IMR-90 (cell line): ENCODE data around the gene PLXNA3. TPM values are rescaled to one million over a fixed set of nuclear protein-coding genes. Genes with fewer than 3 reads are reported as not detected.

Experiments
- ATAC-seq: fragments of 200-7000 bp; cut with Tn5 transposase; 2 replicates; pipeline ENCODE4 v1.9.1; 2020; ENCODE audit warnings: low read depth, mild to moderate bottlenecking, moderate library complexity
- BruUV-seq: library from RNA; stranded (reverse); fragments of 400-500 nt; replicated peaks from 2 replicates; lab custom pipeline; 2021; lab: Mats Ljungman, UMichigan
- CTCF ChIA-PET: fragments of 300-600 bp; formaldehyde crosslinking; extraction: SDS; loops from one replicate; lab custom pipeline; 2021; ENCODE audit warnings: antibody characterized with exemption; lab: Yijun Ruan, JAX
- POLR2A ChIA-PET: fragments of 300-600 bp; sonication (Branson Sonifier 250); formaldehyde crosslinking; loops from one replicate; lab custom pipeline; 2022; ENCODE audit warnings: antibody characterized with exemption; ENCODE audit not compliant: unreplicated experiment; lab: Charles Lee
- DNase-seq: peaks from one replicate; pipeline ENCODE4 v3.0.0; 2013
- H2AFZ ChIP-seq: replicated peaks from 2 replicates; pipeline ENCODE3; 2013; ENCODE audit warnings: low read length, mild to moderate bottlenecking; ENCODE audit not compliant: poor library complexity
- H2AK5ac ChIP-seq: 2 replicates; pipeline ENCODE4 v1.6.1; 2013; ENCODE audit warnings: low read depth, low read length, inconsistent platforms
- H2AK9ac ChIP-seq: replicated peaks from 2 replicates; pipeline ENCODE3; 2013; ENCODE audit warnings: mild to moderate bottlenecking, low read depth, low read length, moderate library complexity; ENCODE audit not compliant: poor library complexity
- H2BK120ac ChIP-seq: 2 replicates; pipeline ENCODE4 v1.6.1; 2013; ENCODE audit warnings: low read depth, low read length, inconsistent platforms
- H2BK15ac ChIP-seq: 3 replicates; pipeline ENCODE4 v1.6.1; 2013; ENCODE audit warnings: low read depth, low read length, inconsistent platforms
- H2BK20ac ChIP-seq: 2 replicates; pipeline ENCODE4 v1.6.1; 2013; ENCODE audit warnings: low read depth, mild to moderate bottlenecking, inconsistent platforms, low read length, moderate library complexity
- H2BK5ac ChIP-seq: 2 replicates; pipeline ENCODE4 v1.6.1; 2013; ENCODE audit warnings: mild to moderate bottlenecking, low read depth, low read length, inconsistent platforms; ENCODE audit not compliant: poor library complexity, severe bottlenecking
- H3K14ac ChIP-seq: replicated peaks from 2 replicates; pipeline ENCODE4 v1.6.1; 2013; ENCODE audit warnings: low read depth, low read length, inconsistent platforms
- H3K18ac ChIP-seq: 2 replicates; pipeline ENCODE4 v1.6.1; 2013; ENCODE audit warnings: low read depth, low read length, control low read depth
- H3K23ac ChIP-seq: 2 replicates; pipeline ENCODE4 v1.6.1; 2013; ENCODE audit warnings: low read depth, low read length, inconsistent platforms
- H3K27ac ChIP-seq: 2 replicates; pipeline ENCODE4 v1.5.1; 2013; ENCODE audit warnings: mild to moderate bottlenecking, control low read depth, low read length; ENCODE audit not compliant: insufficient read depth
- H3K27me3 ChIP-seq: 2 replicates; pipeline ENCODE4 v1.6.1; 2013; ENCODE audit warnings: low read length; ENCODE audit not compliant: control insufficient read depth, insufficient read depth
- H3K36me3 ChIP-seq: 2 replicates; pipeline ENCODE4 v1.6.1; 2013; ENCODE audit warnings: low read length, mixed read lengths; ENCODE audit not compliant: control insufficient read depth, insufficient read depth
- H3K4ac ChIP-seq: 2 replicates; pipeline ENCODE4 v1.6.1; 2013; ENCODE audit warnings: low read depth, low read length, inconsistent platforms
- H3K4me1 ChIP-seq: 2 replicates; pipeline ENCODE4 v1.6.1; 2013; ENCODE audit warnings: low read length, mixed read lengths; ENCODE audit not compliant: control insufficient read depth, insufficient read depth
- H3K4me2 ChIP-seq: 2 replicates; pipeline ENCODE4 v1.6.1; 2013; ENCODE audit warnings: low read depth, mild to moderate bottlenecking, control low read depth, low read length, moderate library complexity
- H3K4me3 ChIP-seq: 2 replicates; pipeline ENCODE4 v1.5.1; 2013; ENCODE audit warnings: low read depth, mild to moderate bottlenecking, control low read depth, low read length, moderate library complexity; ENCODE audit not compliant: insufficient read depth
- H3K56ac ChIP-seq: 2 replicates; pipeline ENCODE4 v1.6.1; 2013; ENCODE audit warnings: low read length, inconsistent platforms; ENCODE audit not compliant: insufficient read depth; ENCODE audit errors: extremely low read depth
- H3K79me1 ChIP-seq, 2 experiments: 2 replicates each; pipeline ENCODE4 v1.6.1; 2013; ENCODE audit warnings: low read length in 2 of 2, inconsistent platforms in 1 of 2, low read depth in 1 of 2
- H3K9ac ChIP-seq: 2 replicates; pipeline ENCODE4 v1.6.1; 2013; ENCODE audit warnings: low read depth, low read length, control low read depth
- H3K9me1 ChIP-seq: 2 replicates; pipeline ENCODE4 v1.6.1; 2013; ENCODE audit warnings: low read length, inconsistent platforms; ENCODE audit not compliant: insufficient read depth
- H3K9me3 ChIP-seq: 2 replicates; pipeline ENCODE4 v1.6.1; 2013; ENCODE audit warnings: low read length; ENCODE audit not compliant: control insufficient read depth, insufficient read depth
- H4K20me1 ChIP-seq: 2 replicates; pipeline ENCODE4 v1.6.1; 2013; ENCODE audit warnings: low read length, inconsistent platforms; ENCODE audit not compliant: insufficient read depth
- H4K5ac ChIP-seq: 2 replicates; pipeline ENCODE4 v1.6.1; 2013; ENCODE audit warnings: mild to moderate bottlenecking, low read depth, low read length, control low read depth
- H4K8ac ChIP-seq, 2 experiments: 2 replicates each; pipeline ENCODE4 v1.6.1; 2013; ENCODE audit warnings: low read depth in 2 of 2, low read length in 2 of 2, control low read depth in 1 of 2, inconsistent platforms in 1 of 2
- H4K91ac ChIP-seq: 2 replicates; pipeline ENCODE4 v1.6.1; 2013; ENCODE audit warnings: low read depth, low read length, inconsistent platforms; ENCODE audit not compliant: insufficient read depth
- BHLHE40 ChIP-seq: fragments of 150-350 bp; IDR thresholded peaks from 2 replicates; pipeline ENCODE4 v1.6.1; 2016; ENCODE audit warnings: mild to moderate bottlenecking, low read depth, low read length
- FOS ChIP-seq: fragments of 150-350 bp; IDR thresholded peaks from 2 replicates; pipeline ENCODE4 v1.6.1; 2016; ENCODE audit warnings: low read depth, low read length
- RCOR1 ChIP-seq: IDR thresholded peaks from 2 replicates; pipeline ENCODE4 v1.6.1; 2012; ENCODE audit warnings: mild to moderate bottlenecking, low read length, improper control_type of control experiment; ENCODE audit not compliant: insufficient replicate concordance
- WGBS, 2 experiments: methylation state at CpG; one replicate each; pipeline versions ENCODE4 v1.1.5 to v1.1.7; 2013; ENCODE audit warnings: missing lambda C conversion rate in 2 of 2; ENCODE audit not compliant: insufficient read length in 1 of 2; ENCODE audit errors: extremely low coverage in 2 of 2; 5-methylcytosine and 5-hydroxymethylcytosine counted together
- dilution Hi-C: fragments of 300-500 bp; cut with HindIII; formaldehyde crosslinking; loops from one replicate; pipeline ENCODE4 v1.14.3; 2018; ENCODE audit warnings: low sequenced_read_pairs; ENCODE audit not compliant: unreplicated experiment
- in situ Hi-C: fragments of 300-500 bp; cut with MboI; formaldehyde crosslinking; loops from 3 replicates; pipeline ENCODE4 v1.14.3; 2019; ENCODE audit warnings: low sequenced_read_pairs, inconsistent platforms, mixed read lengths
- intact Hi-C: fragments of 100-400 bp; cut with micrococcal nuclease; formaldehyde crosslinking; loops from 2 replicates; pipeline ENCODE4 v1.10.0; 2022
- polyA plus RNA-seq, 3 experiments: library from polyadenylated mRNA; depleted of rRNA; stranded (reverse); fragments of >200 nt; gene quantifications; 2 replicates each; pipeline ENCODE4 v1.2.3, GENCODE V29; 2012; ENCODE audit warnings: low replicate concordance in 1 of 3
- total RNA-seq: library from RNA; depleted of rRNA; stranded (reverse); fragments of >200 nt; gene quantifications from 2 replicates; pipeline ENCODE4 v1.2.3, GENCODE V29; 2012
- TF ChIP-seq, protein P1 (sequence below): fragments of 150-350 bp; IDR thresholded peaks from 2 replicates; pipeline ENCODE4 v1.6.1; 2016; ENCODE audit warnings: low read depth, mild to moderate bottlenecking, low read length, moderate library complexity, borderline replicate concordance

The PLXNA3 gene
- total and polyA plus RNA-seq, 2 of the 4 experiments (the other 2 are of a cell fraction), result 4.3 to 111 TPM

DNA sequence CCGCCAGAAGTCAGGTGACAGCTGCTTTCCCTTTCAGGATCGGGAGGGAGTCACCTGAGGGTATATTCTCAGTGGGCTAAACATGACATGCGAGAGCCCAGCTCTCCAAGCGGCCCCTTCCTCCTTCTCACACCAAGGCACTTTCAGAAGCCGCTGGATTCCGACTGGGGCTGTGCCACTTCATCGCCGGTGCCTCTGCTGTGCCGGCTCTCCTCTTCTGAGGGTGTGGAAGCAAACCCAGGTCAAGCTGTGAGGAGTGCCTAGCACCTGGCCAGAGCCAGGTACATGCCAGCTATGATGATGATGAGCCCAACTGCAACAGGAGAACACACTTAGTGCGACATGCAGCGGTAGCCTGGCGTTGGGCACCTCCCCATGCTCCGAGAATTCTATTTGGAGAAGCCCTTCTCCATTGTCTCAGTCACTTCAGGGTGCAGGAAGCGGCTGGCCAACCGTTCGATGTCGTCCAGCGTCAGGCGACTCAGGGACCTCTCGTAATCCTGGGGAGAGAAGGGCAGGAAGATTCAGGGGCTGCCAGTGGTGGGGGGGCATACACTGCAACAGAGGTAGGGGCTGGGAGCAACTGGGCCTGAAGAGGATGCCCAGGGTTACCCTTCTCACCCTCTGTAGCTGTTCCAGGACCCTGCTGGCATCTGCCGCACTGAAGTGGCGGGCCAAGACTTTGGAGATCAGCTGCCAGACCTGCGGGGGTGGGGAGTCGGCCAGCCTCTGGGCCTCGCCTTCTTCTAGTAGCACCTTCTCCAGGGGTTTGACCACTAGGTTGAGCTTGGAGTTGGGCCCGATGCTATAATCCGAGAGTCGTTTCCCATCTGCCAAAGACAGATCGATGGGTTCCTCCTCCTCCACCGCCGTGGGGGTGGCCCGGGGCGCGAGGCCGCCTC is 27.3 kb downstream of the PLXNA3 start:
- H3K9me3 ChIP-seq, result no peaks in the 10 kb centered on the region
- dilution Hi-C loops (no loop called here), in situ Hi-C loops (no loop called here), intact Hi-C loops (no loop called here)
- H3K4ac ChIP-seq, result peak overlapping the region; percentile 40
- no peak overlapping the region for H2BK120ac ChIP-seq
- ATAC-seq, result no peak
- H2AK9ac ChIP-seq, result peak overlapping the region; percentile 99
- H3K14ac ChIP-seq, result no peak overlapping the region
- H3K79me1 ChIP-seq, result peaks cover 3 to 38% of the 10 kb centered on the region in 2 experiments; a peak in 3 of 4 replicates
- peak overlapping the region; percentile 42; the same call in 1 of the 2 replicates for H3K23ac ChIP-seq
- H2AK5ac ChIP-seq, result peak overlapping the region; percentile 67
- peaks cover 16% of the 10 kb centered on the region; the same call in 1 of the 2 replicates for H3K36me3 ChIP-seq
- H4K8ac ChIP-seq, result 0 out of 4 replicates have a peak overlapping the region, but pooled peaks of 1 of the 2 experiments have one; percentile 64
- no peak overlapping the region for H3K18ac ChIP-seq
- peaks cover 4% of the 10 kb centered on the region; the same call in 1 of the 2 replicates for H4K20me1 ChIP-seq
- TF ChIP-seq BHLHE40 (no peak), FOS (no peak), RCOR1 (no peak)
- TF ChIP-seq, protein P1, sequence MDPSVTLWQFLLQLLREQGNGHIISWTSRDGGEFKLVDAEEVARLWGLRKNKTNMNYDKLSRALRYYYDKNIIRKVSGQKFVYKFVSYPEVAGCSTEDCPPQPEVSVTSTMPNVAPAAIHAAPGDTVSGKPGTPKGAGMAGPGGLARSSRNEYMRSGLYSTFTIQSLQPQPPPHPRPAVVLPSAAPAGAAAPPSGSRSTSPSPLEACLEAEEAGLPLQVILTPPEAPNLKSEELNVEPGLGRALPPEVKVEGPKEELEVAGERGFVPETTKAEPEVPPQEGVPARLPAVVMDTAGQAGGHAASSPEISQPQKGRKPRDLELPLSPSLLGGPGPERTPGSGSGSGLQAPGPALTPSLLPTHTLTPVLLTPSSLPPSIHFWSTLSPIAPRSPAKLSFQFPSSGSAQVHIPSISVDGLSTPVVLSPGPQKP, result no peak
- WGBS, 2 experiments, result 70% methylated on average over 8 of the region's 35 CpGs; no CpG with 5 or more reads in 1 of the 2 experiments
- H2BK5ac ChIP-seq, result no peak overlapping the region
- H4K5ac ChIP-seq, result no peak overlapping the region
- peak overlapping the region; percentile 69 for H2AFZ ChIP-seq
- H4K91ac ChIP-seq, result peak overlapping the region; percentile 62; the same call in 1 of the 2 replicates
- H3K27ac ChIP-seq, result peak overlapping the region; percentile 83; the same call in 1 of the 2 replicates
- H3K56ac ChIP-seq, result no peak overlapping the region; the same call in 1 of the 2 replicates
- no TSS peak for BruUV-seq
- peaks cover 8% of the 10 kb centered on the region; the same call in 1 of the 2 replicates for H3K9me1 ChIP-seq
- no peak overlapping the region for H2BK15ac ChIP-seq
- DNase-seq, result no peak
- ChIA-PET POLR2A (no interaction called here), CTCF (no interaction called here)
- H2BK20ac ChIP-seq, result no peak overlapping the region
- H3K4me1 ChIP-seq, result peaks cover 4% of the 10 kb centered on the region; the same call in 1 of the 2 replicates
- peak overlapping the region; percentile 86 for H3K4me3 ChIP-seq
- H3K9ac ChIP-seq, result peak overlapping the region; percentile 86
- no peaks in the 10 kb centered on the region for H3K27me3 ChIP-seq
- peak overlapping the region; percentile 64 for H3K4me2 ChIP-seq
